Smooth muscle cell (in vitro differentiated cells): Measurements from ENCODE around the gene ARHGAP1. TPM values are rescaled to one million over a fixed set of nuclear protein-coding genes. Genes with fewer than 3 reads are reported as not detected.

Experiments
- DNase-seq: peaks from one replicate; lab custom pipeline; 2025; ENCODE audit not compliant: unreplicated experiment; lab: John Stamatoyannopoulos, UW
- H2AFZ ChIP-seq: fragments of 200-600 bp; sonication (generic); 2 replicates; pipeline ENCODE4 v1.6.0; 2016; ENCODE audit warnings: antibody characterized with exemption, low read depth, mild to moderate bottlenecking
- H3F3A ChIP-seq: fragments of 200-600 bp; sonication (generic); 2 replicates; pipeline ENCODE4 v1.6.0; 2017; ENCODE audit warnings: antibody characterized with exemption, low read depth
- H3K27ac ChIP-seq: fragments of 200-600 bp; sonication (generic); 2 replicates; pipeline ENCODE4 v1.5.1; 2016; ENCODE audit warnings: low read depth, mild to moderate bottlenecking
- H3K27me3 ChIP-seq: fragments of 200-600 bp; sonication (generic); 2 replicates; pipeline ENCODE4 v1.6.1; 2016; ENCODE audit warnings: low read depth, mild to moderate bottlenecking
- H3K36me3 ChIP-seq: fragments of 200-600 bp; sonication (generic); 2 replicates; pipeline ENCODE4 v1.5.1; 2016; ENCODE audit warnings: low read depth
- H3K4me1 ChIP-seq: fragments of 200-600 bp; sonication (generic); 2 replicates; pipeline ENCODE4 v1.5.1; 2016; ENCODE audit warnings: low read depth
- H3K4me2 ChIP-seq: fragments of 200-600 bp; sonication (generic); 2 replicates; pipeline ENCODE4 v1.6.0; 2016; ENCODE audit warnings: mild to moderate bottlenecking
- H3K4me3 ChIP-seq: fragments of 200-600 bp; sonication (generic); 2 replicates; pipeline ENCODE4 v1.5.1; 2016; ENCODE audit warnings: mild to moderate bottlenecking
- H3K79me2 ChIP-seq: fragments of 200-600 bp; sonication (generic); 2 replicates; pipeline ENCODE4 v1.6.0; 2016; ENCODE audit warnings: low read depth, mild to moderate bottlenecking
- H3K9ac ChIP-seq: fragments of 200-600 bp; sonication (generic); 2 replicates; pipeline ENCODE4 v1.6.0; 2016; ENCODE audit warnings: low read depth
- H3K9me3 ChIP-seq: fragments of 200-600 bp; sonication (generic); replicated peaks from 2 replicates; pipeline ENCODE4 v1.5.1; 2016; ENCODE audit warnings: low read depth
- H4K20me1 ChIP-seq: fragments of 200-600 bp; sonication (generic); 2 replicates; pipeline ENCODE4 v1.6.0; 2016; ENCODE audit warnings: low read depth
- CTCF ChIP-seq: fragments of 200-600 bp; sonication (generic); IDR thresholded peaks from 2 replicates; pipeline ENCODE4 v1.5.1; 2017; ENCODE audit warnings: borderline replicate concordance, mild to moderate bottlenecking, antibody characterized with exemption; ENCODE audit not compliant: insufficient read depth, poor library complexity, severe bottlenecking
- WGBS: methylation state at CpG from one replicate; pipeline ENCODE4 v1.1.7; 2016; ENCODE audit warnings: low lambda C conversion rate; 5-methylcytosine and 5-hydroxymethylcytosine counted together
- polyA plus RNA-seq: library from polyadenylated mRNA; unstranded; fragments of >200 nt; fragmentation: Nextera tagmentation; extraction: Ambion mirVana; gene quantifications from 2 replicates; pipeline ENCODE4 v1.2.1, GENCODE V29; 2016
- total RNA-seq: library from RNA; depleted of rRNA; stranded (reverse); fragments of >200 nt; gene quantifications from 2 replicates; pipeline ENCODE4 v1.2.3, GENCODE V29; 2014

Gene ARHGAP1
- total and polyA plus RNA-seq, 2 experiments from 2014 or later: 40.9 to 98.4 TPM

DNA sequence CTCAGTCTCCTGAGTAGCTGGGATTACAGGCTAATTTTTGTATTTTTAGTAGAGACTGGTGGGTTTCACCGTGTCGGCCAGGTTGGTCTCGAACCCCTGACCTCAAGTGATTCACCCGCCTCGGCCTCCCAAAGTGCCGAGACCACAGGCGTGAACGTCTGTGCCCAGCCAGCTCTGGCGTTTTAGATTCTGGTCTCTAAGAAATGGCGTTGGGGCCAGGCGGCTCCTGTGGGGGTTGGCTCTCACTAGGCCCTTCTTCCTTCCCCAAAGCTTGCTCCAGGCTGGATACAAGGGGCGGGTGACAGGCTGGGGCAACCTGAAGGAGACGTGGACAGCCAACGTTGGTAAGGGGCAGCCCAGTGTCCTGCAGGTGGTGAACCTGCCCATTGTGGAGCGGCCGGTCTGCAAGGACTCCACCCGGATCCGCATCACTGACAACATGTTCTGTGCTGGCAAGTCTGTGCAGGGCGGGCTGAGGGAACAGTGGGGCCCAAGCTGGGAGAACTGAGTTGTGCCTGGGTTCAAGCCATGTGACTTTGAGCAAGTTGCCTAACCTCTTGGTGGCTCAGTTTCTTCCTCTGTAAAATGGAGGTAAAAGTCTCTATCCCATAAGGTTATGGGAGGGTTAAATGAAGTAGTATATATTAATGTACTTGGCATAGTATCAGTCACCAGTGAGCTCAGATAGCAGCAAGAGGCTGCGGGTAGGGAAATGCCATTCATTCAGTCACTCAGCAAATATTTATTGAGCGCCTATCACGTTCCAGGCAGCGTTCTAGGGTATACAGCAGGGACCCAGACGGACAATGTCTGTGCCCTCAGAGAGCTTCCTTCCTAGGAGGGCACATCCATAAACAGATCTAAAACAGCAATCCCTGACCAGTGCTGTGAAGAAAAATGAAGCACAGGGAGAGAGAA is 28.9 kb upstream of the ARHGAP1 start:
- Histone ChIP-seq H4K20me1 (no peaks in the 10 kb centered on the region), H3F3A (no peaks in the 10 kb centered on the region), H3K4me1 (no peaks in the 10 kb centered on the region), H3K4me3 (no peak overlapping the region), H3K9ac (no peak overlapping the region), H3K27ac (no peak overlapping the region), H2AFZ (no peak overlapping the region), H3K36me3 (no peaks in the 10 kb centered on the region), H3K9me3 (no peaks in the 10 kb centered on the region), H3K4me2 (no peak overlapping the region), H3K79me2 (no peaks in the 10 kb centered on the region), H3K27me3 (no peaks in the 10 kb centered on the region)
- no peak for DNase-seq
- 90% methylated on average over 24 of the region's 24 CpGs for WGBS
- TF ChIP-seq CTCF: no peak

- Histone ChIP-seq H3K9me3 (no peaks in the 10 kb centered on the region), H3K4me1 (no peaks in the 10 kb centered on the region), H3K27me3 (no peaks in the 10 kb centered on the region), H3K9ac (no peak overlapping the region), H3K4me2 (no peak overlapping the region), H3K36me3 (no peaks in the 10 kb centered on the region), H2AFZ (no peak overlapping the region), H3K79me2 (no peaks in the 10 kb centered on the region), H3F3A (no peaks in the 10 kb centered on the region), H3K27ac (no peak overlapping the region), H4K20me1 (no peaks in the 10 kb centered on the region), H3K4me3 (no peak overlapping the region)
- 96% methylated on average over 9 of the region's 9 CpGs for whole genome bisulfite sequencing
- DNase-seq: no peak
- no peak for TF ChIP-seq CTCF
These were observed 28.2 kb upstream of the ARHGAP1 start for GRCh38 chr11:46728659-46729040.

DNA sequence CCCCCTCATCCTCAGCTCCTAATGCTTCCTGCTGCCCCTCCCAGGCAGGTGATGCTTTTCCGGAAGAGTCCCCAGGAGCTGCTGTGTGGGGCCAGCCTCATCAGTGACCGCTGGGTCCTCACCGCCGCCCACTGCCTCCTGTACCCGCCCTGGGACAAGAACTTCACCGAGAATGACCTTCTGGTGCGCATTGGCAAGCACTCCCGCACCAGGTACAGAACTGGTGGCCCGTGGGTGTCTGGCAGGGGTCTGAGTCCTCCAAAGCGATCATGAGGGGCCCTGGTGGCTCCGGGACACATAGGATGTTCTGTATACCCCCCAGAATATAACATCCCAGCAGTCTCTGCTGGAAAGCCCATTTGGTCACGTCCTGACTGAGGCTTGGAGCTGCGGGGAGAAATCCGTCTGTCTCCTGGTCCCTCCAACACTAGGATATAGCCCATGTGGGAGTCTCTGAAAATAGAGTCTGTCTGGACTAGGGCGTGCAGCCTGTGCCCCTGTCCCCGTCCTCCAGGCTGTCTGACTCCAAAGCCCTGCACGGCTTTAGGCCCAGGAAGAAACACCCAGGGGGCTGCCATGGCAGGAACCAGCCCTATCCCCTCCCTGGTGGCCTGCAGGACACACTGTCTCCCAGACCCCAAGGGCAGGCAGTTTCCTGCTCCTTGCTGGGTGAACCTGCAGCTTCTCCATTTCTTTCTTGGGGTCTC is 27.7 kb upstream of the ARHGAP1 start:
- TF ChIP-seq CTCF: no peak
- Histone ChIP-seq H3K27me3 (no peaks in the 10 kb centered on the region), H3K4me2 (no peak overlapping the region), H3F3A (no peaks in the 10 kb centered on the region), H3K4me1 (no peaks in the 10 kb centered on the region), H3K9ac (no peak overlapping the region), H3K36me3 (no peaks in the 10 kb centered on the region), H3K4me3 (no peak overlapping the region), H2AFZ (no peak overlapping the region), H3K27ac (no peak overlapping the region), H3K9me3 (no peaks in the 10 kb centered on the region), H4K20me1 (no peaks in the 10 kb centered on the region), H3K79me2 (no peaks in the 10 kb centered on the region)
- 91% methylated on average over 17 of the region's 17 CpGs for WGBS
- no peak for DNase-seq
